DND-41 (cell line): ENCODE measurements around the gene HSPA1B.
"Not testable (repeated sequence)": the region's sequence is repeated elsewhere in the genome, so short reads cannot be mapped to it uniquely, and the experiment has no call there.

ENCODE experiments used
- EZH2 ChIP-seq: IDR thresholded peaks from 3 replicates; pipeline ENCODE4 v1.6.1; 2012; ENCODE audit warnings: borderline replicate concordance, low read depth, mild to moderate bottlenecking, moderate library complexity, low read length, inconsistent platforms; ENCODE audit not compliant: severe bottlenecking
- TF ChIP-seq, protein P1 (sequence below): IDR thresholded peaks from 2 replicates; pipeline ENCODE4 v1.5.1; 2012; ENCODE audit warnings: borderline replicate concordance, low read length, moderate library complexity, mild to moderate bottlenecking; ENCODE audit not compliant: poor library complexity, severe bottlenecking; ENCODE audit errors: extremely low read depth

DNA sequence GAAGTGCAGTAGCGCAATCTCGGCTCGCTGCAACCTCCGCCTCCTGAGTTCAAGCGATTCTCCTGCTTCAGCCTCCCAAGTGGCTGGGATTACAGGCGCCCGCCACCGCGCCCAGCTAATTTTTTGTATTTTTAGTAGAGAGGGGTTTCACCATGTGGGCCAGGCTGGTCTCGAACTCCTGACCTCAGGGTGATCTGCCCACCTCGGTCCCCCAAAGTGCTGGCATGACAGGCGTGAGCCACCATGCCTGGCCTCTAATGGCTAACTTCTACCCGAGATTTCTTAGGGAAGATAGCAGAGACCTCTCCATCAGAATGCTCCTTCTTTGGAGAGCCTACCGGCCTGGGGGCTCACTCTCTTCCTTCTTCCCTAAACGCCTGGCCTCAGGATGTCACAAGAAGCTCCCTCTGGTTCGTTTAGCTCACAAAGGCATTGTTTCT is 36.6 kb downstream of the HSPA1B start:
- TF ChIP-seq, protein P1, sequence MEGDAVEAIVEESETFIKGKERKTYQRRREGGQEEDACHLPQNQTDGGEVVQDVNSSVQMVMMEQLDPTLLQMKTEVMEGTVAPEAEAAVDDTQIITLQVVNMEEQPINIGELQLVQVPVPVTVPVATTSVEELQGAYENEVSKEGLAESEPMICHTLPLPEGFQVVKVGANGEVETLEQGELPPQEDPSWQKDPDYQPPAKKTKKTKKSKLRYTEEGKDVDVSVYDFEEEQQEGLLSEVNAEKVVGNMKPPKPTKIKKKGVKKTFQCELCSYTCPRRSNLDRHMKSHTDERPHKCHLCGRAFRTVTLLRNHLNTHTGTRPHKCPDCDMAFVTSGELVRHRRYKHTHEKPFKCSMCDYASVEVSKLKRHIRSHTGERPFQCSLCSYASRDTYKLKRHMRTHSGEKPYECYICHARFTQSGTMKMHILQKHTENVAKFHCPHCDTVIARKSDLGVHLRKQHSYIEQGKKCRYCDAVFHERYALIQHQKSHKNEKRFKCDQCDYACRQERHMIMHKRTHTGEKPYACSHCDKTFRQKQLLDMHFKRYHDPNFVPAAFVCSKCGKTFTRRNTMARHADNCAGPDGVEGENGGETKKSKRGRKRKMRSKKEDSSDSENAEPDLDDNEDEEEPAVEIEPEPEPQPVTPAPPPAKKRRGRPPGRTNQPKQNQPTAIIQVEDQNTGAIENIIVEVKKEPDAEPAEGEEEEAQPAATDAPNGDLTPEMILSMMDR = not testable (repeated sequence)
- TF ChIP-seq EZH2 = not testable (repeated sequence)
